HL-60 (cell line): ENCODE data around the gene NR1D2.

Source experiments
- CTCF ChIP-seq: IDR thresholded peaks from one replicate; pipeline ENCODE4 v1.5.1; 2011; ENCODE audit warnings: low read length, control low read depth, inconsistent platforms; ENCODE audit not compliant: insufficient read depth
- GABPA ChIP-seq: IDR thresholded peaks from 2 replicates; pipeline ENCODE4 v1.6.1; 2012; ENCODE audit warnings: low read depth
- TF ChIP-seq, protein P1 (sequence below): IDR thresholded peaks from 2 replicates; pipeline ENCODE4 v1.6.1; 2012; ENCODE audit warnings: low read depth; ENCODE audit not compliant: insufficient replicate concordance

- no peak for TF ChIP-seq CTCF
- TF ChIP-seq, protein P1, sequence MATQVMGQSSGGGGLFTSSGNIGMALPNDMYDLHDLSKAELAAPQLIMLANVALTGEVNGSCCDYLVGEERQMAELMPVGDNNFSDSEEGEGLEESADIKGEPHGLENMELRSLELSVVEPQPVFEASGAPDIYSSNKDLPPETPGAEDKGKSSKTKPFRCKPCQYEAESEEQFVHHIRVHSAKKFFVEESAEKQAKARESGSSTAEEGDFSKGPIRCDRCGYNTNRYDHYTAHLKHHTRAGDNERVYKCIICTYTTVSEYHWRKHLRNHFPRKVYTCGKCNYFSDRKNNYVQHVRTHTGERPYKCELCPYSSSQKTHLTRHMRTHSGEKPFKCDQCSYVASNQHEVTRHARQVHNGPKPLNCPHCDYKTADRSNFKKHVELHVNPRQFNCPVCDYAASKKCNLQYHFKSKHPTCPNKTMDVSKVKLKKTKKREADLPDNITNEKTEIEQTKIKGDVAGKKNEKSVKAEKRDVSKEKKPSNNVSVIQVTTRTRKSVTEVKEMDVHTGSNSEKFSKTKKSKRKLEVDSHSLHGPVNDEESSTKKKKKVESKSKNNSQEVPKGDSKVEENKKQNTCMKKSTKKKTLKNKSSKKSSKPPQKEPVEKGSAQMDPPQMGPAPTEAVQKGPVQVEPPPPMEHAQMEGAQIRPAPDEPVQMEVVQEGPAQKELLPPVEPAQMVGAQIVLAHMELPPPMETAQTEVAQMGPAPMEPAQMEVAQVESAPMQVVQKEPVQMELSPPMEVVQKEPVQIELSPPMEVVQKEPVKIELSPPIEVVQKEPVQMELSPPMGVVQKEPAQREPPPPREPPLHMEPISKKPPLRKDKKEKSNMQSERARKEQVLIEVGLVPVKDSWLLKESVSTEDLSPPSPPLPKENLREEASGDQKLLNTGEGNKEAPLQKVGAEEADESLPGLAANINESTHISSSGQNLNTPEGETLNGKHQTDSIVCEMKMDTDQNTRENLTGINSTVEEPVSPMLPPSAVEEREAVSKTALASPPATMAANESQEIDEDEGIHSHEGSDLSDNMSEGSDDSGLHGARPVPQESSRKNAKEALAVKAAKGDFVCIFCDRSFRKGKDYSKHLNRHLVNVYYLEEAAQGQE = no peak
- TF ChIP-seq GABPA = no peak
These were observed 57.0 kb downstream of the NR1D2 start for GRCh38 chr3:24002129-24002528.
